ENCODE measurements around the gene ARID3B.

ARID3B gene

GRCh38 chr15:74540761-74541493 lies at the start of gene ARID3B:
Gene ARID3B, plus strand, starts transcription at chr15:74541220. Its CDS starts 2,717 bp downstream, at chr15:74543937.
- DNase-seq (ENCODE audit: extremely low read depth, low read depth) = peak; percentile 92
- TF ChIP-seq CTCF (IDR thresholded peaks at IDR 0.05; ENCODE audit: low read depth, low read length) = no peak

GRCh38 chr15:74496648-74497047 lies 44.4 kb upstream of the ARID3B start:
- no peak for TF ChIP-seq CTCF (IDR thresholded peaks at IDR 0.05; ENCODE audit: low read depth, low read length)
- no peak for DNase-seq (ENCODE audit: extremely low read depth, low read depth)

- no peak for DNase-seq (ENCODE audit: extremely low read depth, low read depth)
- no peak for TF ChIP-seq CTCF (IDR thresholded peaks at IDR 0.05; ENCODE audit: low read depth, low read length)
Observed at GRCh38 chr15:74497584-74497983, 43.4 kb upstream of the ARID3B start.

GRCh38 chr15:74499366-74499765 lies 41.7 kb upstream of the ARID3B start:
- TF ChIP-seq CTCF (IDR thresholded peaks at IDR 0.05; ENCODE audit: low read depth, low read length) = no peak
- DNase-seq (ENCODE audit: extremely low read depth, low read depth) = no peak

GRCh38 chr15:74500401-74500800 lies 40.6 kb upstream of the ARID3B start:
- TF ChIP-seq CTCF (IDR thresholded peaks at IDR 0.05; ENCODE audit: low read depth, low read length) = no peak
- no peak for DNase-seq (ENCODE audit: extremely low read depth, low read depth)

GRCh38 chr15:74502301-74502700 lies 38.7 kb upstream of the ARID3B start:
- no peak for DNase-seq (ENCODE audit: extremely low read depth, low read depth)
- TF ChIP-seq CTCF (IDR thresholded peaks at IDR 0.05; ENCODE audit: low read depth, low read length) = no peak

- no peak for TF ChIP-seq CTCF (IDR thresholded peaks at IDR 0.05; ENCODE audit: low read depth, low read length)
- DNase-seq (ENCODE audit: extremely low read depth, low read depth) = no peak
Observed at GRCh38 chr15:74504418-74504817, 36.6 kb upstream of the ARID3B start.
